ENCODE measurements around the gene PWWP2B. TPM values are rescaled to one million over a fixed set of nuclear protein-coding genes. Genes with fewer than 3 reads are reported as not detected.

PWWP2B gene
- total RNA-seq, 1 donor from 2014 or later, result 24.3 TPM

DNA sequence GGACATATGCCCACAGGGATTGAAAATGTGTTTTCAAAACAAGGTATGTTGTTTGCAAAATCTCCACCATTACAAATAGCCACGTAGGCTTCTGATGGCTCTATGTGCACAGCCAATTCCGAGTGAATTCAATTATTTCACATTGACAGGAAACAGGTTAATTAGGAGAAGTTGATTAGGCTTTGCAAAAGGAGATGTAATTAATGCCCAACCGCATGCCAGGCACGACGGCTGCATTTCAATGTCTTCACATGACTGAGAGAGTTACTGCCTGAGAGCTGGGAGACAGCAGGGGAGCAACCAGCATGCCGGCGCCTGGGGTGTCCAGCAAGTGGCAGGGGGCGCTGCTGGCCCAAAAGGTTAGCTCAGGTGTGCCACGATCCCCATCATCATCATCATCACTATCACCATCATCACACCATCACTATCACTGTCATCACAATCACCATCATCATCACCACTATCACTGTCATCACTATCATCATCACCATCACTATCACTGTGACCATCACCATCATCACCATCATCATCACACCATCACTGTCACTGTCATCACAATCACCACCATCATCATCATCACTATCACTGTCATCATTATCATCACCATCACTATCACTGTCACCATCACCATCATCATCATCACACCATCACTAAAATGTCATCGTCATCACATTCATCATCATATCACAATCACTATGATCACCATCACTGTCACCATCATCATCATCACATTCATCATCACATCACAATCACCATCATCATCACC lies 30.2 kb downstream of the PWWP2B start:
- H3K9me3 Mint-ChIP-seq (ENCODE audit: low read depth), result no peaks in the 10 kb centered on the region
- no peak overlapping the region for H3K4me3 Mint-ChIP-seq (ENCODE audit: low read depth)
- H3K27ac Mint-ChIP-seq, result no peak overlapping the region
- no peak for DNase-seq (ENCODE audit: low spot score, unreplicated experiment)
- H3K27me3 Mint-ChIP-seq, result no peaks in the 10 kb centered on the region
- peaks cover 9% of the 10 kb centered on the region for H3K4me1 Mint-ChIP-seq (ENCODE audit: low read depth)
- no peaks in the 10 kb centered on the region for H3K36me3 Mint-ChIP-seq (ENCODE audit: insufficient read depth)
- TF ChIP-seq CTCF (IDR thresholded peaks at IDR 0.05; ENCODE audit: unreplicated experiment), result no peak

GRCh38 chr10:132427939-132428367 lies 31.0 kb downstream of the PWWP2B start:
- H3K4me3 Mint-ChIP-seq (ENCODE audit: low read depth), result no peak overlapping the region
- no peak for TF ChIP-seq CTCF (IDR thresholded peaks at IDR 0.05; ENCODE audit: unreplicated experiment)
- H3K27me3 Mint-ChIP-seq, result no peaks in the 10 kb centered on the region
- H3K4me1 Mint-ChIP-seq (ENCODE audit: low read depth), result peaks cover 6% of the 10 kb centered on the region
- no peak for DNase-seq (ENCODE audit: low spot score, unreplicated experiment)
- H3K27ac Mint-ChIP-seq, result no peak overlapping the region
- no peaks in the 10 kb centered on the region for H3K9me3 Mint-ChIP-seq (ENCODE audit: low read depth)
- no peaks in the 10 kb centered on the region for H3K36me3 Mint-ChIP-seq (ENCODE audit: insufficient read depth)

- H3K9me3 Mint-ChIP-seq (ENCODE audit: low read depth), result no peaks in the 10 kb centered on the region
- H3K4me3 Mint-ChIP-seq (ENCODE audit: low read depth), result no peak overlapping the region
- peaks cover 5% of the 10 kb centered on the region for H3K4me1 Mint-ChIP-seq (ENCODE audit: low read depth)
- DNase-seq (ENCODE audit: low spot score, unreplicated experiment), result no peak
- no peak overlapping the region for H3K27ac Mint-ChIP-seq
- no peaks in the 10 kb centered on the region for H3K27me3 Mint-ChIP-seq
- no peak for TF ChIP-seq CTCF (IDR thresholded peaks at IDR 0.05; ENCODE audit: unreplicated experiment)
- H3K36me3 Mint-ChIP-seq (ENCODE audit: insufficient read depth), result no peaks in the 10 kb centered on the region
Observed at GRCh38 chr10:132428486-132428995, 31.5 kb downstream of the PWWP2B start.

- Mint-ChIP-seq H3K9me3 (ENCODE audit: low read depth) (no peaks in the 10 kb centered on the region), H3K4me3 (ENCODE audit: low read depth) (no peak overlapping the region), H3K27me3 (no peaks in the 10 kb centered on the region), H3K27ac (no peak overlapping the region), H3K4me1 (ENCODE audit: low read depth) (peaks cover 5% of the 10 kb centered on the region), H3K36me3 (ENCODE audit: insufficient read depth) (no peaks in the 10 kb centered on the region)
- TF ChIP-seq CTCF (IDR thresholded peaks at IDR 0.05; ENCODE audit: unreplicated experiment), result no peak
- DNase-seq (ENCODE audit: low spot score, unreplicated experiment), result no peak
Observed at GRCh38 chr10:132429281-132430230, 32.6 kb downstream of the PWWP2B start.

- H3K4me3 Mint-ChIP-seq (ENCODE audit: low read depth), result no peak overlapping the region
Observed at GRCh38 chr10:132430231-132430743, 33.3 kb downstream of the PWWP2B start.

More at GRCh38 chr10:132430231-132430743, 33.3 kb downstream of the PWWP2B start:
- no peak for DNase-seq (ENCODE audit: low spot score, unreplicated experiment)
- Mint-ChIP-seq H3K9me3 (ENCODE audit: low read depth) (no peaks in the 10 kb centered on the region), H3K27ac (no peak overlapping the region), H3K36me3 (ENCODE audit: insufficient read depth) (no peaks in the 10 kb centered on the region), H3K27me3 (no peaks in the 10 kb centered on the region), H3K4me1 (ENCODE audit: low read depth) (peaks cover 5% of the 10 kb centered on the region)
- TF ChIP-seq CTCF (IDR thresholded peaks at IDR 0.05; ENCODE audit: unreplicated experiment), result no peak
